GM13976 (cell line): ENCODE measurements around the gene MAD1L1.
A peak's percentile ranks its signal among the peaks of the same experiment; 100 is the strongest.

Experiments
- DNase-seq: peaks from one replicate; pipeline ENCODE4 v3.0.0; 2012; ENCODE audit warnings: low spot score
- CTCF ChIP-seq: IDR thresholded peaks from 2 replicates; pipeline ENCODE4 v1.5.1; 2012; ENCODE audit warnings: borderline replicate concordance, mild to moderate bottlenecking; ENCODE audit not compliant: insufficient read depth; ENCODE audit errors: extremely low read depth, missing control alignments, control extremely low read depth
- in situ Hi-C: fragments of 300-500 bp; cut with MboI; formaldehyde crosslinking; loops from one replicate; pipeline ENCODE4 v1.12.0; 2022; ENCODE audit warnings: low sequenced_read_pairs, mixed read lengths, inconsistent platforms; ENCODE audit not compliant: unreplicated experiment

MAD1L1 gene

GRCh38 chr7:1922870-1923236 is 309.9 kb downstream of the MAD1L1 start:
- in situ Hi-C loops, result no loop called here

GRCh38 chr7:1922071-1922869 is 310.5 kb downstream of the MAD1L1 start:
- TF ChIP-seq CTCF, result no peak
- no peak for DNase-seq
- in situ Hi-C loops, result no loop called here

More at GRCh38 chr7:1922870-1923236, 309.9 kb downstream of the MAD1L1 start:
- no peak for DNase-seq
- no peak for TF ChIP-seq CTCF

GRCh38 chr7:1920881-1921280 is 311.9 kb downstream of the MAD1L1 start:
- DNase-seq, result no peak
- in situ Hi-C loops, result no loop called here
- TF ChIP-seq CTCF, result no peak

GRCh38 chr7:1920266-1920681 is 312.5 kb downstream of the MAD1L1 start:
- in situ Hi-C loops, result no loop called here
- TF ChIP-seq CTCF, result no peak
- DNase-seq, result peak; percentile 77

- no peak for DNase-seq
- in situ Hi-C loops, result no loop called here
- TF ChIP-seq CTCF, result no peak
Measured at GRCh38 chr7:1919539-1920265, 313.0 kb downstream of the MAD1L1 start.

- no peak for TF ChIP-seq CTCF
- DNase-seq, result no peak
- in situ Hi-C loops, result no loop called here
Measured at GRCh38 chr7:1918881-1919525, 313.7 kb downstream of the MAD1L1 start.
